ENCODE measurements around the gene ZNF331. TPM values are rescaled to one million over a fixed set of nuclear protein-coding genes. Genes with fewer than 3 reads are reported as not detected.

Gene ZNF331
- 4.9 and 5.5 TPM in 2 replicates for total RNA-seq

DNA sequence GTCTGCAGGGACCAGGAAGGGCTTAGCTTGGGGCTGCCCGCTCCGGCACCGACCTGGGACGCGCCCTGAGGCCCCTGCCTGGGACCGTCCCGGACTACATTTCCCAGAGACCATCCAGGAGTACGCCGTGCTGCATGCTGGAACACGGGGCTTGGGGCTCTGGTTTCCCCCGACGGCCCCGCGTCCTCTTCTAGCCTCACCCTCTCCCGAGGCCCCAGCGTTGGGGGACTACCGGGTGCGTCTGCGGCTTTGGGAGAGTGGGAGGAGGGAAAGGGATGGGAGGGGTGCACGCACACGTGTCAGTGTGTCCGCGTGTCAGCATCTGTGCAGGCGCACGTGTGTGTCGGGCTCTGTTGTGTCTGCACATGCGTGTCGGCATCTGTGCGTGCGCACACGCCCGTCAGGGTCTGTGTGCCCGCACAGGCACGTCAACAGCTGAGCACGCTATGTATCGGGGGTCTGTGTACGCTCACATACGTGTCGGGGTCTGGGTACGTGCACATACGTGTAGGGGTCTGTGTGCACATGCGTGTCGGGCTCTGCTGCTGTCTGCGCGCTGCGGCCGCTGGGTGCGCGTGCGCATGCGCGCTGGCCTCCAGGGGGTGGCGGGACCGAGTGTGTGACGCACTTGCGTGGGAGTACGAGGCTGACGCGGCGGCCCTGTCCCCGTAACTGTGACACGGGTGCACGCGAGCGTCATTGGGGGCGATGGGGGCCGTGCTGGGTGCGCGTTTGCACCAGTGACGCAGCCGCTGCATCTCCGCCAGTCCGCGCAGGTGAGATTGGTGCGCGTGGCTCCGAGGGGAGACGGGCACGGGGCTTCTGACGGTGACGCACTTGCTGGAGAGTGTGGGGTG lies at the start of gene ZNF331:
Gene ZNF331, plus strand, starts transcription at position 625 of the 857 bp plus-strand sequence. CDS start 31,232 bp downstream, outside the sequence.

Other genes starting within 250 kb of the ZNF331 start
- gene ZNF845, start 204.4 kb upstream of the ZNF331 start, total RNA-seq = 9.4 and 12.2 TPM in 2 replicates
- gene ZNF525, start 172.4 kb upstream of the ZNF331 start, total RNA-seq = 3.2 and 5.8 TPM in 2 replicates
- 12.3 and 13.1 TPM in 2 replicates for gene ZNF765, start 143.0 kb upstream of the ZNF331 start, total RNA-seq
- gene ZNF761, start 106.2 kb upstream of the ZNF331 start, total RNA-seq = 10.4 and 12.8 TPM in 2 replicates
- 2.4 and 3.2 TPM in 2 replicates for gene ZNF813, start 70.4 kb upstream of the ZNF331 start, total RNA-seq
- gene DPRX, start 93.9 kb downstream of the ZNF331 start, total RNA-seq = not detected in 2 replicates